Measurements from ENCODE around the gene HIF3A.

Gene HIF3A

DNA sequence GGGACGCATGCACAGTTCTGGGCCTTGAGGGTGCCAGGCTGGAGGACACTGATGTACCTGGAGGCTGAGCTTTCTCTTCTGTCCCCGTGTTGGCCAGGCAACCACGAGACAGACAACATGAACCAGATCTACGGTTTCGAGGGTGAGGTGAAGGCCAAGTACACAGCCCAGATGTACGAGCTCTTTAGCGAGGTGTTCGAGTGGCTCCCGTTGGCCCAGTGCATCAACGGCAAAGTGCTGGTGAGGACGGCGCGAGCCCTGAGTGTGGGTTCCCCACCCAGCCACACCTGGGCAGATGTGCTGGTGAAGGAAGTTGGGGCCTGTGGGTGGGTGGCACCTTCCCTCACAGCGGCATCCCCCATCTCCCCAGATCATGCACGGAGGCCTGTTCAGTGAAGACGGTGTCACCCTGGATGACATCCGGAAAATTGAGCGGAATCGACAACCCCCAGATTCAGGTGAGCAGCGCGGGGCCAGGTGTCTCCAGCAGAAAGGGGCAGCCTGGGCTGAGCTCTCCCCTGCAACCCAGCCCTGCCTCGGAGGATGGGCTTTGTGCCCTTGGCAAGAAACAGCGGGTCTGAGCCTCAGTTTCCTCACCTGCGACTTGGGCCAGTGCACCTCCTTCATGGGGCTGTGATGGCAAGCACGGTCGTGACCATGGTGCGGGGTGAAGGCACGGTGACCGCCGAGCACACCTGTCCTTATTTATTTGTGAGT is 90.3 kb downstream of the HIF3A start:
- DNase-seq: no peak

DNA sequence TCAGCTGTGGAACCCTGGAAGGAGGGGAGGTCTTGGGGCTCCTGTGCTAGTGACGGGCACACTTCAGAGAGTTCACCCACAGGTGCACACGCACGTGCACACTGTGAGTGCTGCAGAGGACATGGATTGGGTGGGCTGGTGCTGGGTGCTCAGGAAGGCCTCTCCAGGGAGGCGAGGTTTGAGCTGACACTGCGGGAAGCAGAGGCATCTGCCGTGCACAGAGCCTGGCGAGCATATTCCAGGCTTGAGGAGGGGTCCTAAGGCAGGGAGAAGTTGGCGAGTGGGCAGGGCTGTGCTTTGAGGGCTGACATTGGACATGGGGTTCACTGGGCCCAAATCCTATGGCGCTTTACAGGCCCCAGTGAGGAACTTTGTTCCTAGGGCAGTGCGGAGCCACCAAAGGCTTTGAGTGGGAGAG is 90.9 kb downstream of the HIF3A start:
- DNase-seq: no peak

DNA sequence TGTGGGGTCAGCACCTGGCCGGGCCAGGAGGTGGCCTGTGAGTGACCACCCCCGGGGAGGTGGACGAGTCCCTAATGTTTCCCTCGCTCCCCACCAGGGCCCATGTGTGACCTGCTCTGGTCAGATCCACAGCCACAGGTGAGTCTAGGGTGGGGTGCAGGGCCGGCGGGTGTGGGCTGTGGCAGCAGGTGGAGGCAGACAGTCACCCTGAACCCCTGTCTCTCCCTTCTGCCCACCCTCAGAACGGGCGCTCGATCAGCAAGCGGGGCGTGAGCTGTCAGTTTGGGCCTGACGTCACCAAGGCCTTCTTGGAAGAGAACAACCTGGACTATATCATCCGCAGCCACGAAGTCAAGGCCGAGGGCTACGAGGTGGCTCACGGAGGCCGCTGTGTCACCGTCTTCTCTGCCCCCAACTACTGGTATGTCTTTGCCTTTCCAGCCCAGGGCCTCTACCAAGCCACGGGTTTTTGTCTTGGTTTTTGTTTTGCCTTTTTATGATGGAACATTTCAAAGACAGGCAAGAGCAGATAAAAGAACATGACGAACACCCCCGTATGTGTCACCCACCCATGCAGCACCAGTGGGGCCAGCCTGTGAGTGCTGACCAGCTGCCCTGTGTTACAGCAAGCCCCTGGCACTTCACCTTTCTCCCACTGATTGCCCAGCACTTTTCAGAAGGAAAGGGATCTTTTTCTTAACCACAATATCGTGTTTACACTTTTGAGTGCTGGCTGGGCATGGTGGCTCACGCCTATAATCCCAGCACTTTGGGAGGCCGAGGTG is 91.7 kb downstream of the HIF3A start:
- DNase-seq: no peak

DNA sequence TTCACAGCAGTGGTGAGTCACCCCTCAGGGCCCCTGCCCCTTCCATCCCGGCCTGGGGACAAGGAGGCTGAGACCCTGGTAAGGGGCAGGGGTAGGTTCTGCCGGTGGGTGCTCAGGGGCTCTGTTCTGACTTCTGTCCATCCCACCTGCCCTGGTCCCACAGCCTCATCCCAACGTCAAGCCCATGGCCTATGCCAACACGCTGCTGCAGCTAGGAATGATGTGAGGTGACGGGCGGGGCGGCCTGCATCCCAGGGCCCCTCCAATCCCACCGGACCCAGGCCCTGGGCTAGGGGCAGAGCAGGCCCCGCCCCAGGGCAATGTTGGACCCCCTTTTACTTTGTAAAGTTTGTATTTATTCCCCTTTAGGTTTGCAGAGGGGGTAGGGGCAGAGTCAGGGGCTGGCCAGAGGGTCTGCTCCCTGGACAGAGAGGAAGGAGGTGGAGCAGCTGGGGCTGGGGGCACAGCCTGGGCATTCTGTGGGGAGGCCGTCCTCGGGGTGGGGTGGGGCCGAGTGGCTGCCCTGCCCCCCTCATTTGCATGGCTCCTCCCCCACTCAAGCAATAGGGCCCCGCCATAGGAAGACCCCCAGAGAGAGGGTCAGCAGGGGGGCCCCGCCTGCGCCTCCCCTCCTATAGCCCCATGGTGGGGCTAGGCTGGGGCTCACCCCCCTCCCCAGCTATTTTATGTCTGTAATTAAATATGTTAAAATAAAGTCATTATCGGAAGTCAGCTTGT is 93.4 kb downstream of the HIF3A start:
- no peak for DNase-seq

DNA sequence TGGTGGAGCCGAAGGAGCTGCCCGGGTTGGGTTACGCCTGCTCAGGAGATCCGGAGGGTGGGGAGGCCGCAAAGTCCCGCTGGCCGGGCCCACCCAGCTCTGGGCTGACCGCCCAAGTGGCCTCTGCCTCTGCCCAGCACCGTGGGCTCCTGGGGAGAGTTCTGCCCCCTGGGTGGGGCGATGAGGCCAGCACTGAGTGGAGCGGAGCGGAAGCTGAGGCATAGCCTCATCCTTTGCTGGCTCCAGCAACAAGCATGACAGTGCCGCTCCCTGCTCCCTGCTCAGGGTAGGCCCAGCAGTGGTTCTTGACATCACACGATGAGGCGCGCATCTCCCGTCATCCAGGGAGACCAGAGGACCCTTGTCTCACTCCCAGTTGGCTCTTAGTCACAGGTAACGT is 94.0 kb downstream of the HIF3A start:
- no peak for DNase-seq

DNA sequence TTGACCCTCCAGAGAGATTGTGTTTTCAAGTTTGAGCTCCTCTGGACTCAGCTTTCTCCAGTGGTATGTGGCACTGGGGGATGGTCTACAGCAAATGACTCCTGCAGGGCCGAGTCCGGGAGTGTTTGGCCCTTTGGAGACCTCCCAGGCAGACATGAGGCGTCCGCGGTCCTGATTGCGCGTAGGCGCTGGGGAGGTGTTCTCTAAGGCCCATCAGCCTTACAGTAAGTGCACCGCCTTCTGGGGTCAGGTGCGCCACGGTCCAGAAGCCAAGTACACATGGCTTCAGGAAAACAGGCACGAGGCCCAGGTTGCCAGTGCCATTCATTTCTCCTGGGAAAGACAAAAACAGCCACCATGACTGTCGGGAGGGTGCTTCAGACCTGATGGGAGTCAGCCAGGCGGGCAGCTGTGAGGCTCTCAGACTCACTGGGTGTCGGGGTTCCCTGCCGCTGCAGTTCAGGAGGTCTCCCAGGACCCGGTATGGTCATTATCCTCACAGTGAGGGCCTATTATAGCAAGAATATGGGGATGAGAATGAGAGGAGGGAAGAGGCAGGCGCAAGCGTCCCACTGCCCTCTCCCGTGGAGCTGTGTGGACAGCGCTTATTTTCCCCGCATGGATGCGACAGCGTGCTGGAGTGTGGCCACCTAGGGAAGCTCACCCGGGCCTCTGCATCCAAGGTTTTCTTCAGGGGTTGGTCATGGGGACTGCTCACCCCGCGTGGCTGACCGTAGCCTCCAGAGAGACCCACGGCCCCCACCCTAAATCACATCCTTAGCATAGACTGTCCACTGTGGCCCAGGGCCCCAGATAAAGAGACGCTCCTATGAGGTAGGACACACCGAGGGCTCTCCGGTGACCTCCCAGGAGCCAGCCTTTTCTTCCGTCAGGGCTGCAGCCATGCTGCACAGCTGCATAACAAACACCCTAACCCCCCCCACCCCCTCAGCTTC is 94.7 kb downstream of the HIF3A start:
- DNase-seq: no peak

DNA sequence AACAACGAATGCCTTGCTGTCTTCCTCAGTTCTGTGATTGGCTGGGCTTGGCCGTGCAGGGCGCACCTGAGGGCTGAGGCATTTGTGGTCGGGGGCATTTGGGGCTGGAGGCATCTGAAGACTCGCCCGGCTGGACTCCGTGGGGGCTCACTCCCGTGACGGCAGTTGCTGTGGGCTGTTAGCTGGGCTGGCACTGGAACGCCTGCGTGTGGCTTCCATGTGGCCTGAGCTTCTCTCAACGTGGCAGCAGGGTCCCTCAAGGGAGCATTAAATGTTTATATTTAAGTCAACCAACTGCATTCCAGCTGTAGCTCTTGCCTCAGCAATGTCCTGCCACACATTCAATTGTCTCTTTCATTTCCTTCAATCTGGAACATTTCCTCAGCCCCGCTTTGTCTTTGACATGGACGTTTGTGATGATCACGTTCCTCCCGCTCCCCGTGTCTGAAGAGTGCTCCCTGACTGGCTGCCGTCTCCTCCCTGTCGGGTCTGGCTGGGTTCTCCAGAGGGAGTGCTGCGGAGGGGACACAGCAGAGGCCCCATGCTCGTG is 95.5 kb downstream of the HIF3A start:
- no peak for DNase-seq

DNA sequence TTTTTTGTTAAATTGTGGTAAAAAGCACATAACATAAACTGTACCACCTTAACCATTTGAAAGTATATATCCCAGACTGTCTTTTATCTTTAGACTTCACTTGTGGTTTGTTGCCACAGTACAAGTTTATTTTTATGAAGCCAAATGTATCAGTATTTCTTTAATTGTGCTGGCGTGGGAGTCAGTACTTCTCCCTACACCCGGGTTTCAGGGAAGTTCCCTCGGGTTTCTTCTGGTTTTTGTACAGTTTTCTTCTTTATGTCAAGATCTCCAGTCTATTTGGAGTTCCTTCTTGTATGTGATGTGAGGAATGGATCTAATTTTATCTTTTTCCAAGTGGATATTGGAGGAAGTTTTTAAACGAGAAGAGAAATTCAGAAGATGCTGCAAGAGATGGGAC is 96.0 kb downstream of the HIF3A start:
- no peak for DNase-seq

Data from stimulated activated CD4-positive, alpha-beta T cell treated with anti-CD3 and anti-CD28 coated beads, Interleukin-12 subunit alpha, Interleukin-12 subunit beta, amount 100 ng/mL, for 4 hours (primary cell).